ENCODE data around the gene DACH1.
A peak's percentile ranks its signal among the peaks of the same experiment; 100 is the strongest.
"Not testable (repeated sequence)": the region's sequence is repeated elsewhere in the genome, so short reads cannot be mapped to it uniquely, and the experiment has no call there.

The DACH1 gene

GRCh38 chr13:71853725-71854124 is 13.3 kb downstream of the DACH1 start:
- Histone ChIP-seq H3K27ac (ENCODE audit: low read depth, low read length) (no peak overlapping the region), H3K27me3 (ENCODE audit: control insufficient read depth, insufficient read depth, low read length) (no peaks in the 10 kb centered on the region), H3K4me3 (ENCODE audit: low read depth, low read length) (no peak overlapping the region), H3K36me3 (ENCODE audit: control insufficient read depth, insufficient read depth, low read length) (no peaks in the 10 kb centered on the region), H3K9me3 (ENCODE audit: control insufficient read depth, insufficient read depth, low read length) (no peaks in the 10 kb centered on the region), H3K4me1 (ENCODE audit: control insufficient read depth, insufficient read depth, low read length) (no peaks in the 10 kb centered on the region), H3K9ac (ENCODE audit: low read depth, low read length) (no peak overlapping the region)

- Histone ChIP-seq H3K9ac (ENCODE audit: low read depth, low read length) (no peak overlapping the region), H3K9me3 (ENCODE audit: control insufficient read depth, insufficient read depth, low read length) (no peaks in the 10 kb centered on the region), H3K4me1 (ENCODE audit: control insufficient read depth, insufficient read depth, low read length) (no peaks in the 10 kb centered on the region)
Measured at GRCh38 chr13:71852736-71853135, 14.3 kb downstream of the DACH1 start.

GRCh38 chr13:71851498-71852409 is 15.2 kb downstream of the DACH1 start:
- Histone ChIP-seq H3K4me3 (ENCODE audit: low read depth, low read length) (no peak overlapping the region), H3K27me3 (ENCODE audit: control insufficient read depth, insufficient read depth, low read length) (no peaks in the 10 kb centered on the region), H3K27ac (ENCODE audit: low read depth, low read length) (no peak overlapping the region)

More at GRCh38 chr13:71852736-71853135, 14.3 kb downstream of the DACH1 start:
- Histone ChIP-seq H3K36me3 (ENCODE audit: control insufficient read depth, insufficient read depth, low read length) (no peaks in the 10 kb centered on the region), H3K27ac (ENCODE audit: low read depth, low read length) (no peak overlapping the region), H3K27me3 (ENCODE audit: control insufficient read depth, insufficient read depth, low read length) (no peaks in the 10 kb centered on the region), H3K4me3 (ENCODE audit: low read depth, low read length) (no peak overlapping the region)

GRCh38 chr13:71842003-71842402 is 25.0 kb downstream of the DACH1 start:
- no peaks in the 10 kb centered on the region for H3K27me3 ChIP-seq (ENCODE audit: control insufficient read depth, insufficient read depth, low read length)
- H3K36me3 ChIP-seq (ENCODE audit: control insufficient read depth, insufficient read depth, low read length), result no peaks in the 10 kb centered on the region
- H3K9ac ChIP-seq (ENCODE audit: low read depth, low read length), result no peak overlapping the region
- H3K27ac ChIP-seq (ENCODE audit: low read depth, low read length), result no peak overlapping the region
- H3K4me3 ChIP-seq (ENCODE audit: low read depth, low read length), result no peak overlapping the region
- 0 out of 2 replicates have a peak, but pooled peaks cover 6% of the 10 kb centered on the region for H3K4me1 ChIP-seq (ENCODE audit: control insufficient read depth, insufficient read depth, low read length)
- no peaks in the 10 kb centered on the region for H3K9me3 ChIP-seq (ENCODE audit: control insufficient read depth, insufficient read depth, low read length)

More at GRCh38 chr13:71851498-71852409, 15.2 kb downstream of the DACH1 start:
- Histone ChIP-seq H3K36me3 (ENCODE audit: control insufficient read depth, insufficient read depth, low read length) (no peaks in the 10 kb centered on the region), H3K4me1 (ENCODE audit: control insufficient read depth, insufficient read depth, low read length) (no peaks in the 10 kb centered on the region), H3K9ac (ENCODE audit: low read depth, low read length) (no peak overlapping the region), H3K9me3 (ENCODE audit: control insufficient read depth, insufficient read depth, low read length) (no peaks in the 10 kb centered on the region)

GRCh38 chr13:71838842-71839241 is 28.2 kb downstream of the DACH1 start:
- Histone ChIP-seq H3K4me1 (ENCODE audit: control insufficient read depth, insufficient read depth, low read length) (0 out of 2 replicates have a peak, but pooled peaks cover 6% of the 10 kb centered on the region), H3K9me3 (ENCODE audit: control insufficient read depth, insufficient read depth, low read length) (no peaks in the 10 kb centered on the region), H3K27me3 (ENCODE audit: control insufficient read depth, insufficient read depth, low read length) (no peaks in the 10 kb centered on the region), H3K9ac (ENCODE audit: low read depth, low read length) (no peak overlapping the region), H3K4me3 (ENCODE audit: low read depth, low read length) (no peak overlapping the region), H3K27ac (ENCODE audit: low read depth, low read length) (peak overlapping the region; percentile 27), H3K36me3 (ENCODE audit: control insufficient read depth, insufficient read depth, low read length) (no peaks in the 10 kb centered on the region)

- not testable (repeated sequence) for H3K27me3 ChIP-seq (ENCODE audit: control insufficient read depth, insufficient read depth, low read length); H3K4me1 ChIP-seq (ENCODE audit: control insufficient read depth, insufficient read depth, low read length); H3K27ac ChIP-seq (ENCODE audit: low read depth, low read length); H3K9me3 ChIP-seq (ENCODE audit: control insufficient read depth, insufficient read depth, low read length); H3K9ac ChIP-seq (ENCODE audit: low read depth, low read length); H3K36me3 ChIP-seq (ENCODE audit: control insufficient read depth, insufficient read depth, low read length); H3K4me3 ChIP-seq (ENCODE audit: low read depth, low read length)
Measured at GRCh38 chr13:71837582-71837981, 29.4 kb downstream of the DACH1 start.

GRCh38 chr13:71831716-71832115 is 35.3 kb downstream of the DACH1 start:
- Histone ChIP-seq H3K27me3 (ENCODE audit: control insufficient read depth, insufficient read depth, low read length) (no peaks in the 10 kb centered on the region), H3K9ac (ENCODE audit: low read depth, low read length) (no peak overlapping the region), H3K9me3 (ENCODE audit: control insufficient read depth, insufficient read depth, low read length) (no peaks in the 10 kb centered on the region), H3K4me1 (ENCODE audit: control insufficient read depth, insufficient read depth, low read length) (peaks cover 9% of the 10 kb centered on the region), H3K4me3 (ENCODE audit: low read depth, low read length) (no peak overlapping the region), H3K27ac (ENCODE audit: low read depth, low read length) (no peak overlapping the region), H3K36me3 (ENCODE audit: control insufficient read depth, insufficient read depth, low read length) (no peaks in the 10 kb centered on the region)

GRCh38 chr13:71830736-71831135 is 36.3 kb downstream of the DACH1 start:
- Histone ChIP-seq H3K36me3 (ENCODE audit: control insufficient read depth, insufficient read depth, low read length) (no peaks in the 10 kb centered on the region), H3K27ac (ENCODE audit: low read depth, low read length) (no peak overlapping the region), H3K27me3 (ENCODE audit: control insufficient read depth, insufficient read depth, low read length) (no peaks in the 10 kb centered on the region), H3K9me3 (ENCODE audit: control insufficient read depth, insufficient read depth, low read length) (no peaks in the 10 kb centered on the region), H3K4me1 (ENCODE audit: control insufficient read depth, insufficient read depth, low read length) (peaks cover 9% of the 10 kb centered on the region), H3K9ac (ENCODE audit: low read depth, low read length) (no peak overlapping the region), H3K4me3 (ENCODE audit: low read depth, low read length) (no peak overlapping the region)

GRCh38 chr13:71830323-71830722 is 36.7 kb downstream of the DACH1 start:
- Histone ChIP-seq H3K4me3 (ENCODE audit: low read depth, low read length) (no peak overlapping the region), H3K36me3 (ENCODE audit: control insufficient read depth, insufficient read depth, low read length) (no peaks in the 10 kb centered on the region), H3K4me1 (ENCODE audit: control insufficient read depth, insufficient read depth, low read length) (peaks cover 9% of the 10 kb centered on the region), H3K27ac (ENCODE audit: low read depth, low read length) (no peak overlapping the region), H3K9me3 (ENCODE audit: control insufficient read depth, insufficient read depth, low read length) (no peaks in the 10 kb centered on the region), H3K9ac (ENCODE audit: low read depth, low read length) (no peak overlapping the region), H3K27me3 (ENCODE audit: control insufficient read depth, insufficient read depth, low read length) (no peaks in the 10 kb centered on the region)

- Histone ChIP-seq H3K27ac (ENCODE audit: low read depth, low read length) (no peak overlapping the region), H3K36me3 (ENCODE audit: control insufficient read depth, insufficient read depth, low read length) (no peaks in the 10 kb centered on the region), H3K27me3 (ENCODE audit: control insufficient read depth, insufficient read depth, low read length) (no peaks in the 10 kb centered on the region), H3K9me3 (ENCODE audit: control insufficient read depth, insufficient read depth, low read length) (no peaks in the 10 kb centered on the region), H3K4me1 (ENCODE audit: control insufficient read depth, insufficient read depth, low read length) (peaks cover 9% of the 10 kb centered on the region), H3K9ac (ENCODE audit: low read depth, low read length) (no peak overlapping the region), H3K4me3 (ENCODE audit: low read depth, low read length) (no peak overlapping the region)
Measured at GRCh38 chr13:71829547-71829946, 37.5 kb downstream of the DACH1 start.

GRCh38 chr13:71828564-71828963 is 38.4 kb downstream of the DACH1 start:
- Histone ChIP-seq H3K27me3 (ENCODE audit: control insufficient read depth, insufficient read depth, low read length) (no peaks in the 10 kb centered on the region), H3K9ac (ENCODE audit: low read depth, low read length) (no peak overlapping the region), H3K4me1 (ENCODE audit: control insufficient read depth, insufficient read depth, low read length) (peaks cover 9% of the 10 kb centered on the region), H3K9me3 (ENCODE audit: control insufficient read depth, insufficient read depth, low read length) (no peaks in the 10 kb centered on the region), H3K36me3 (ENCODE audit: control insufficient read depth, insufficient read depth, low read length) (no peaks in the 10 kb centered on the region), H3K4me3 (ENCODE audit: low read depth, low read length) (no peak overlapping the region), H3K27ac (ENCODE audit: low read depth, low read length) (no peak overlapping the region)

All from HUES48 (cell line).